ENCODE measurements around the gene LSM3.

LSM3 gene

DNA sequence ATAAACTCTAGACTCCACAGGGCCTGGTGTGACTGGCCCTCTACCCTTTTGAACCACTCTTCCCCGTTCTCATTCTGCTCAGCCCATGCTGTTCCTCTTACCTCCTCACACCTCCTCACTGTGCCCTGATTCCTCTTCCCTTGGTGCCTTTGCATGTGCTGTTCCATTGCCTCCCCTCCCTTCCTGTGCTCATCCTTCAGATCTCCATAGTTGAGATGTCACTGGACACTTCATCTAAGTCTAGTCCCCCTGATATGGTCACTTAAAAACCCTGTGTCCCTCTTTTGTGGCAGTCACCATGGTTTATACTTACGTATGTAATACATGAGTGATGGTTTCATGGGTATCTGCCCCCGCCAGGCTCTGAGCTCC lies 69.8 kb downstream of the LSM3 start:
- no peak overlapping the region for H3K4me2 ChIP-seq (ENCODE audit: low read length, poor library complexity, severe bottlenecking)
- H3K4me3 ChIP-seq (ENCODE audit: insufficient read depth in 1 of 2, low read depth in 1 of 2, low read length in 2 of 2), result no peak overlapping the region
- no peak overlapping the region for H2BK5ac ChIP-seq (ENCODE audit: low read depth, low read length, poor library complexity, severe bottlenecking)
- H2BK12ac ChIP-seq (ENCODE audit: low read length in 2 of 2), result peak overlapping the region in 1 of 2 experiments; percentile 70
- no peak overlapping the region for H2AK5ac ChIP-seq (ENCODE audit: low read length, severe bottlenecking)
- H4K91ac ChIP-seq (ENCODE audit: low read length), result no peak overlapping the region
- peak overlapping the region; percentile 12 to 76 for H3K18ac ChIP-seq (ENCODE audit: low read depth in 1 of 2, low read length in 2 of 2)
- H3K4me1 ChIP-seq (ENCODE audit: control insufficient read depth, insufficient read depth, low read depth, low read length), result peaks cover 12% of the 10 kb centered on the region
- no peaks in the 10 kb centered on the region for H3K9me3 ChIP-seq (ENCODE audit: control insufficient read depth, low read length)
- H3K4ac ChIP-seq (ENCODE audit: low read depth in 1 of 2, low read length in 2 of 2), result no peak overlapping the region
- peak overlapping the region in 1 of 2 experiments; percentile 5 for H3K23ac ChIP-seq (ENCODE audit: low read length in 2 of 2)
- H2BK120ac ChIP-seq (ENCODE audit: low read depth, low read length), result no peak overlapping the region
- no peak overlapping the region for H3K9ac ChIP-seq (ENCODE audit: low read length)
- DNase-seq, result no peak
- H2BK15ac ChIP-seq (ENCODE audit: low read depth, poor library complexity, severe bottlenecking), result peak overlapping the region; percentile 60
- 97% methylated on average over 3 of the region's 3 CpGs for WGBS
- H4K8ac ChIP-seq (ENCODE audit: low read length), result no peak overlapping the region
- H3K27ac ChIP-seq (ENCODE audit: low read length, poor library complexity, severe bottlenecking), result no peak overlapping the region
- peak overlapping the region in 1 of 2 experiments; percentile 62 for H3K14ac ChIP-seq (ENCODE audit: low read length in 2 of 2)
- no peaks in the 10 kb centered on the region for H3K79me1 ChIP-seq (replicated peaks; ENCODE audit: low read length, poor library complexity, severe bottlenecking)
- H3K36me3 ChIP-seq (ENCODE audit: control insufficient read depth in 1 of 2, insufficient read depth in 2 of 2, low read depth in 1 of 2, low read length in 2 of 2), result no peaks in the 10 kb centered on the region
- H2AFZ ChIP-seq (ENCODE audit: low read depth, low read length), result no peak overlapping the region
- peaks cover 0 to 32% of the 10 kb centered on the region in 2 experiments for H3K27me3 ChIP-seq (ENCODE audit: control insufficient read depth in 1 of 2, insufficient read depth in 1 of 2, low read length in 2 of 2)

DNA sequence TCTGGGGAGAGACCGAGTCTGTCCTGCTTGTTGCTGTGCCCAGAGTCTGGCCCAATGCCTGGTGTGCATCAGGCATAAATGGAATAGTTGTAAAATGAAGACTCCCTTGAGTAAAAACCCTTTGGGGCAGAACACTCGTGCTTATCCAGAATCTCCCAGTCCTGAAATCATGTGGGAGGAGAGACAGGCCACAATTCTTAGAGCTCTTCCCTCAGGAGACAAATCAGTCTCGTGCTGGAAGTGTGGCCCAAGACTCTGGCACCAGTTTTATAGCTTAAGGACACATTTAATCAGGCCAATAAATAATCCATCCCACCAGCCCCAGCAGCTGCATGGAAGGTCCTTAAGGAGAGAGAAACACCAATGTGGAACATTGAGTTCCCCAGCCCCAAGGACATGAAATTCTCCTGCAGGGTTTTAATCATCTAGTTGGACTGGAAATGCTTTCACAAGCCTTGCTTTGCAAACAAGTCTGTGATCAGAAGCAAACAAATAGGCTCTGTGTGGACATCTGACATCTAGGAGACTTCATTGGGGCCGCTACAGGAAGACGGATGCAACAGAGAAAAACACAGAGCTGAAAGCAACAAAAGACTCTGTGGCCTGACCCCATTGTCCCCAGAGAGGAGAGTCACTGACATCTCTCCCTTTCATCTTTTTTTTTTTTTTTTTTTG lies 70.4 kb downstream of the LSM3 start:
- H2BK120ac ChIP-seq (ENCODE audit: low read depth, low read length), result no peak overlapping the region
- no peak overlapping the region for H3K9ac ChIP-seq (ENCODE audit: low read length)
- H2BK12ac ChIP-seq (ENCODE audit: low read length in 2 of 2), result peak overlapping the region in 1 of 2 experiments; percentile 70
- H3K27ac ChIP-seq (ENCODE audit: low read length, poor library complexity, severe bottlenecking), result no peak overlapping the region
- H3K4me3 ChIP-seq (ENCODE audit: insufficient read depth in 1 of 2, low read depth in 1 of 2, low read length in 2 of 2), result no peak overlapping the region
- no peak overlapping the region for H3K14ac ChIP-seq (ENCODE audit: low read length in 2 of 2)
- 49% methylated on average over 5 of the region's 5 CpGs for WGBS
- H2BK5ac ChIP-seq (ENCODE audit: low read depth, low read length, poor library complexity, severe bottlenecking), result no peak overlapping the region
- H4K91ac ChIP-seq (ENCODE audit: low read length), result no peak overlapping the region
- H3K27me3 ChIP-seq (ENCODE audit: control insufficient read depth in 1 of 2, insufficient read depth in 1 of 2, low read length in 2 of 2), result peaks cover 0 to 27% of the 10 kb centered on the region in 2 experiments
- peak overlapping the region; percentile 12 to 76 for H3K18ac ChIP-seq (ENCODE audit: low read depth in 1 of 2, low read length in 2 of 2)
- H3K79me1 ChIP-seq (replicated peaks; ENCODE audit: low read length, poor library complexity, severe bottlenecking), result no peaks in the 10 kb centered on the region
- peak overlapping the region in 1 of 2 experiments; percentile 37 for H3K23ac ChIP-seq (ENCODE audit: low read length in 2 of 2)
- H3K4me2 ChIP-seq (ENCODE audit: low read length, poor library complexity, severe bottlenecking), result no peak overlapping the region
- H3K4ac ChIP-seq (ENCODE audit: low read depth in 1 of 2, low read length in 2 of 2), result no peak overlapping the region
- peak; percentile 36 for DNase-seq
- H2AK5ac ChIP-seq (ENCODE audit: low read length, severe bottlenecking), result no peak overlapping the region
- H4K8ac ChIP-seq (ENCODE audit: low read length), result no peak overlapping the region
- no peaks in the 10 kb centered on the region for H3K9me3 ChIP-seq (ENCODE audit: control insufficient read depth, low read length)
- no peak overlapping the region for H2AFZ ChIP-seq (ENCODE audit: low read depth, low read length)
- no peak overlapping the region for H2BK15ac ChIP-seq (ENCODE audit: low read depth, poor library complexity, severe bottlenecking)
- H3K4me1 ChIP-seq (ENCODE audit: control insufficient read depth, insufficient read depth, low read depth, low read length), result peaks cover 12% of the 10 kb centered on the region
- no peaks in the 10 kb centered on the region for H3K36me3 ChIP-seq (ENCODE audit: control insufficient read depth in 1 of 2, insufficient read depth in 2 of 2, low read depth in 1 of 2, low read length in 2 of 2)
